ENCODE data around the gene RPL9. TPM values are rescaled to one million over a fixed set of nuclear protein-coding genes. Genes with fewer than 3 reads are reported as not detected.

RPL9 gene
- total and polyA plus RNA-seq, 2 of the 8 experiments (the other 6 are each of a cell fraction or from before 2014, with no cell fraction given) = 1,161 to 1,184 TPM

DNA sequence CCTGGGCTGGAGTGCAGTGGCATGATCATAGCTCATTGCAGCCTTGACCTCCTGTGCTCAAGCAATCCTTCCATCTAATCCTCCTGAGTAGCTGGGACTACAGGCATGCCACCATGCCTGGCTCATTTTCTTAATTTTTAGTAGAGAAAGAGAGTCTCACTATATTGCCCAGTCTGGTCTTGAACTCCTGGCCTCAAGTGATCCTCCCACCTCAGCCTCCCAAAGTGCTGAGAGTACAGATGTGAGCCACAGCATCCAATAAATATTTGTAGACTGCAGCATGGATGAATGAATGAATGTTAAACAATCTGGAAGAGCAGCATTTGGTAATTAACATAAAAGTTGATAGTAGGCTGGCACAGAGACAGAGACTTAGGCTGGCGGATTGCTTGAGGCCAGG lies 32.0 kb downstream of the RPL9 start:
- Histone ChIP-seq H3K23ac (ENCODE audit: insufficient read length) (no peak overlapping the region), H3K9me3 (ENCODE audit: insufficient read depth in 2 of 2, low read depth in 1 of 2, low read length in 1 of 2) (no peaks in the 10 kb centered on the region), H3K4me1 (replicated peaks in 1 of 4; ENCODE audit: control insufficient read depth in 3 of 4, insufficient read depth in 4 of 4, low read length in 3 of 4) (no peaks in the 10 kb centered on the region), H4K91ac (replicated peaks; ENCODE audit: insufficient read length, low read length) (no peak overlapping the region), H3K9ac (replicated peaks in 1 of 4; ENCODE audit: extremely low read depth in 1 of 4, low read depth in 3 of 4, low read length in 3 of 4) (no peak overlapping the region), H4K8ac (ENCODE audit: extremely low read depth, insufficient read depth, low read length) (no peak overlapping the region), H2BK20ac (ENCODE audit: low read length) (no peak overlapping the region), H3K79me1 (ENCODE audit: low read depth, low read length) (no peaks in the 10 kb centered on the region), H3K18ac (ENCODE audit: extremely low read depth, low read length) (no peak overlapping the region), H2BK15ac (ENCODE audit: low read length) (no peak overlapping the region), H3K27me3 (replicated peaks in 1 of 4; ENCODE audit: control insufficient read depth in 3 of 4, extremely low read depth in 1 of 4, insufficient read depth in 3 of 4, low read length in 3 of 4) (no peaks in the 10 kb centered on the region), H2BK5ac (ENCODE audit: low read depth, low read length) (no peak overlapping the region), H2BK12ac (ENCODE audit: low read depth, low read length) (no peak overlapping the region), H2BK120ac (replicated peaks; ENCODE audit: low read depth, low read length) (no peak overlapping the region), H3K23me2 (ENCODE audit: low read depth, low read length) (no peaks in the 10 kb centered on the region), H4K5ac (ENCODE audit: insufficient read length, low read depth, low read length) (no peak overlapping the region), H3K27ac (ENCODE audit: low read depth, low read length) (no peak overlapping the region), H2AK5ac (ENCODE audit: low read depth, low read length) (no peak overlapping the region), H4K20me1 (replicated peaks in 1 of 2; ENCODE audit: control insufficient read depth in 1 of 2, insufficient read depth in 2 of 2, low read length in 2 of 2) (no peaks in the 10 kb centered on the region), H3K4ac (replicated peaks; ENCODE audit: insufficient read length, low read depth, low read length) (no peak overlapping the region), H3K79me2 (ENCODE audit: control insufficient read depth in 1 of 2, insufficient read depth in 2 of 2, low read length in 2 of 2) (no peaks in the 10 kb centered on the region), H3K14ac (ENCODE audit: insufficient read length) (no peak overlapping the region), H3K36me3 (ENCODE audit: control insufficient read depth in 2 of 4, insufficient read depth in 4 of 4, low read length in 3 of 4) (no peaks in the 10 kb centered on the region), H2AFZ (ENCODE audit: low read length) (no peak overlapping the region), H3K4me3 (ENCODE audit: extremely low read depth in 1 of 4, insufficient read depth in 2 of 4, low read depth in 3 of 4, low read length in 4 of 4) (no peak overlapping the region), H3K4me2 (ENCODE audit: insufficient read depth in 1 of 2, low read depth in 2 of 2, low read length in 2 of 2) (no peak overlapping the region), H3K56ac (replicated peaks; ENCODE audit: insufficient read length, low read depth, low read length) (no peak overlapping the region)
- no peak for FAIRE-seq
- WGBS, 2 experiments (ENCODE audit: extremely low coverage in 1 of 2, insufficient coverage in 1 of 2, insufficient read length in 1 of 2, insufficient replicate concordance in 2 of 2, low coverage in 1 of 2, low lambda C conversion rate in 2 of 2, missing lambda C conversion rate in 1 of 2) = 100% methylated on average over 1 of the region's 1 CpG; no CpG with 5 or more reads in 1 of the 2 experiments
- CTCF ChIA-PET (ENCODE audit: partially characterized antibody) = interaction anchor here (2.5 kb wide), 1 partner anchor 9 kb away, joined by 10 read pairs; no protein-coding TSS in a partner anchor
- POLR2A ChIA-PET (ENCODE audit: partially characterized antibody) = no interaction called here
- no peak for DNase-seq (ENCODE audit: low read depth in 1 of 2, low spot score in 2 of 2)
- TF ChIP-seq SP1 (IDR thresholded peaks at IDR 0.05; ENCODE audit: low read depth, low read length) (no peak), HDAC6 (IDR thresholded peaks at IDR 0.05; ENCODE audit: low read depth, low read length) (no peak), POLR2A (IDR thresholded peaks at IDR 0.05; ENCODE audit: control extremely low read depth in 1 of 2, low read depth in 2 of 2, low read length in 2 of 2) (no peak), TEAD4 (IDR thresholded peaks at IDR 0.05; ENCODE audit: low read depth, low read length) (no peak), CBX5 (IDR thresholded peaks at IDR 0.05; ENCODE audit: low read depth, low read length) (no peak), KDM5A (IDR thresholded peaks at IDR 0.05; ENCODE audit: low read length) (no peak), BCL11A (IDR thresholded peaks at IDR 0.05; ENCODE audit: low read depth in 2 of 2, low read length in 2 of 2) (no peak), TAF1 (IDR thresholded peaks at IDR 0.05; ENCODE audit: low read depth, low read length) (no peak)

Measured in H1 (cell line).